Measurements from ENCODE around the gene POLA1.

Gene POLA1

GRCh38 chrX:25007059-25008053 lies 313.6 kb downstream of the POLA1 start:
- Histone ChIP-seq H2AK5ac (ENCODE audit: low read length) (no peak overlapping the region), H3K18ac (ENCODE audit: low read length) (no peak overlapping the region), H3K79me2 (ENCODE audit: control insufficient read depth, insufficient read depth, low read length) (no peaks in the 10 kb centered on the region), H2BK120ac (ENCODE audit: low read depth, low read length) (no peak overlapping the region), H3K9ac (ENCODE audit: low read length) (no peak overlapping the region), H3K4me1 (ENCODE audit: control insufficient read depth, low read depth, low read length) (no peaks in the 10 kb centered on the region), H3K27me3 (ENCODE audit: insufficient read depth, low read length, poor library complexity) (peaks cover 71% of the 10 kb centered on the region), H2BK15ac (replicated peaks; ENCODE audit: low read depth) (no peak overlapping the region), H3K27ac (ENCODE audit: low read depth, low read length) (no peak overlapping the region), H3K23ac (ENCODE audit: low read length) (no peak overlapping the region), H3K4me2 (ENCODE audit: low read length) (no peak overlapping the region), H2BK5ac (ENCODE audit: low read length) (no peak overlapping the region), H4K5ac (ENCODE audit: low read length) (no peak overlapping the region), H3K36me3 (ENCODE audit: control insufficient read depth, insufficient read depth, low read length) (no peaks in the 10 kb centered on the region), H3K56ac (ENCODE audit: low read length) (no peak overlapping the region), H3K4me3 (ENCODE audit: low read length) (no peak overlapping the region), H3K79me1 (ENCODE audit: low read length) (no peaks in the 10 kb centered on the region), H3K4ac (ENCODE audit: low read depth, low read length) (no peak overlapping the region), H4K8ac (ENCODE audit: low read depth, low read length) (no peak overlapping the region)
- peak; percentile 26 for DNase-seq
- no CpG with 5 or more reads among the region's 64 CpGs for WGBS (ENCODE audit: extremely low coverage, insufficient coverage, low lambda C conversion rate)

GRCh38 chrX:25009407-25009806 lies 315.7 kb downstream of the POLA1 start:
- H2BK15ac ChIP-seq (replicated peaks; ENCODE audit: low read depth) = no peak overlapping the region
- H3K4me3 ChIP-seq (ENCODE audit: low read length) = no peak overlapping the region
- DNase-seq = no peak
- H3K9ac ChIP-seq (ENCODE audit: low read length) = no peak overlapping the region
- H2BK120ac ChIP-seq (ENCODE audit: low read depth, low read length) = no peak overlapping the region
- H3K27me3 ChIP-seq (ENCODE audit: insufficient read depth, low read length, poor library complexity) = peaks cover 81% of the 10 kb centered on the region
- no peak overlapping the region for H2AK5ac ChIP-seq (ENCODE audit: low read length)
- no peak overlapping the region for H3K23ac ChIP-seq (ENCODE audit: low read length)
- no peak overlapping the region for H3K4me2 ChIP-seq (ENCODE audit: low read length)
- no peak overlapping the region for H3K27ac ChIP-seq (ENCODE audit: low read depth, low read length)
- H4K8ac ChIP-seq (ENCODE audit: low read depth, low read length) = no peak overlapping the region
- no peaks in the 10 kb centered on the region for H3K79me1 ChIP-seq (ENCODE audit: low read length)
- H3K4ac ChIP-seq (ENCODE audit: low read depth, low read length) = no peak overlapping the region
- H3K36me3 ChIP-seq (ENCODE audit: control insufficient read depth, insufficient read depth, low read length) = no peaks in the 10 kb centered on the region
- no peak overlapping the region for H3K18ac ChIP-seq (ENCODE audit: low read length)
- no peaks in the 10 kb centered on the region for H3K4me1 ChIP-seq (ENCODE audit: control insufficient read depth, low read depth, low read length)
- WGBS (ENCODE audit: extremely low coverage, insufficient coverage, low lambda C conversion rate) = no CpG with 5 or more reads among the region's 7 CpGs
- no peaks in the 10 kb centered on the region for H3K79me2 ChIP-seq (ENCODE audit: control insufficient read depth, insufficient read depth, low read length)
- no peak overlapping the region for H4K5ac ChIP-seq (ENCODE audit: low read length)
- H3K56ac ChIP-seq (ENCODE audit: low read length) = no peak overlapping the region
- H2BK5ac ChIP-seq (ENCODE audit: low read length) = no peak overlapping the region

GRCh38 chrX:25010784-25011588 lies 317.3 kb downstream of the POLA1 start:
- Histone ChIP-seq H3K36me3 (ENCODE audit: control insufficient read depth, insufficient read depth, low read length) (no peaks in the 10 kb centered on the region), H2BK120ac (ENCODE audit: low read depth, low read length) (no peak overlapping the region), H3K4ac (ENCODE audit: low read depth, low read length) (no peak overlapping the region), H3K79me2 (ENCODE audit: control insufficient read depth, insufficient read depth, low read length) (no peaks in the 10 kb centered on the region), H4K5ac (ENCODE audit: low read length) (no peak overlapping the region), H3K23ac (ENCODE audit: low read length) (no peak overlapping the region), H3K4me3 (ENCODE audit: low read length) (no peak overlapping the region), H3K56ac (ENCODE audit: low read length) (no peak overlapping the region), H2BK15ac (replicated peaks; ENCODE audit: low read depth) (no peak overlapping the region), H3K9ac (ENCODE audit: low read length) (no peak overlapping the region), H3K27ac (ENCODE audit: low read depth, low read length) (no peak overlapping the region), H3K27me3 (ENCODE audit: insufficient read depth, low read length, poor library complexity) (peaks cover 74% of the 10 kb centered on the region), H2AK5ac (ENCODE audit: low read length) (no peak overlapping the region), H3K18ac (ENCODE audit: low read length) (no peak overlapping the region), H3K4me2 (ENCODE audit: low read length) (no peak overlapping the region), H2BK5ac (ENCODE audit: low read length) (no peak overlapping the region), H4K8ac (ENCODE audit: low read depth, low read length) (no peak overlapping the region), H3K4me1 (ENCODE audit: control insufficient read depth, low read depth, low read length) (no peaks in the 10 kb centered on the region), H3K79me1 (ENCODE audit: low read length) (no peaks in the 10 kb centered on the region)
- no CpG with 5 or more reads among the region's 33 CpGs for WGBS (ENCODE audit: extremely low coverage, insufficient coverage, low lambda C conversion rate)
- no peak for DNase-seq

- Histone ChIP-seq H3K23ac (ENCODE audit: low read length) (no peak overlapping the region), H3K9ac (ENCODE audit: low read length) (no peak overlapping the region), H3K4me3 (ENCODE audit: low read length) (no peak overlapping the region), H3K27me3 (ENCODE audit: insufficient read depth, low read length, poor library complexity) (peaks cover 70% of the 10 kb centered on the region), H2BK120ac (ENCODE audit: low read depth, low read length) (no peak overlapping the region), H3K79me1 (ENCODE audit: low read length) (no peaks in the 10 kb centered on the region), H3K18ac (ENCODE audit: low read length) (no peak overlapping the region), H4K5ac (ENCODE audit: low read length) (no peak overlapping the region), H4K8ac (ENCODE audit: low read depth, low read length) (no peak overlapping the region), H3K56ac (ENCODE audit: low read length) (no peak overlapping the region), H3K27ac (ENCODE audit: low read depth, low read length) (no peak overlapping the region), H2AK5ac (ENCODE audit: low read length) (no peak overlapping the region), H3K36me3 (ENCODE audit: control insufficient read depth, insufficient read depth, low read length) (no peaks in the 10 kb centered on the region), H3K4me1 (ENCODE audit: control insufficient read depth, low read depth, low read length) (no peaks in the 10 kb centered on the region), H2BK5ac (ENCODE audit: low read length) (no peak overlapping the region), H3K4me2 (ENCODE audit: low read length) (no peak overlapping the region), H3K4ac (ENCODE audit: low read depth, low read length) (no peak overlapping the region), H3K79me2 (ENCODE audit: control insufficient read depth, insufficient read depth, low read length) (no peaks in the 10 kb centered on the region), H2BK15ac (replicated peaks; ENCODE audit: low read depth) (no peak overlapping the region)
- WGBS (ENCODE audit: extremely low coverage, insufficient coverage, low lambda C conversion rate) = no CpG with 5 or more reads among the region's 32 CpGs
- no peak for DNase-seq
Observed at GRCh38 chrX:25011589-25012432, 318.1 kb downstream of the POLA1 start.

- Histone ChIP-seq H3K27me3 (ENCODE audit: insufficient read depth, low read length, poor library complexity) (peaks cover 71% of the 10 kb centered on the region), H2BK15ac (replicated peaks; ENCODE audit: low read depth) (no peak overlapping the region), H3K79me2 (ENCODE audit: control insufficient read depth, insufficient read depth, low read length) (no peaks in the 10 kb centered on the region), H4K5ac (ENCODE audit: low read length) (no peak overlapping the region), H4K8ac (ENCODE audit: low read depth, low read length) (no peak overlapping the region), H3K79me1 (ENCODE audit: low read length) (no peaks in the 10 kb centered on the region), H2AK5ac (ENCODE audit: low read length) (no peak overlapping the region), H3K9ac (ENCODE audit: low read length) (no peak overlapping the region), H3K4ac (ENCODE audit: low read depth, low read length) (no peak overlapping the region), H3K18ac (ENCODE audit: low read length) (no peak overlapping the region), H3K36me3 (ENCODE audit: control insufficient read depth, insufficient read depth, low read length) (no peaks in the 10 kb centered on the region), H2BK5ac (ENCODE audit: low read length) (no peak overlapping the region), H3K56ac (ENCODE audit: low read length) (no peak overlapping the region), H3K27ac (ENCODE audit: low read depth, low read length) (no peak overlapping the region), H3K4me1 (ENCODE audit: control insufficient read depth, low read depth, low read length) (no peaks in the 10 kb centered on the region), H2BK120ac (ENCODE audit: low read depth, low read length) (no peak overlapping the region), H3K4me2 (ENCODE audit: low read length) (no peak overlapping the region), H3K23ac (ENCODE audit: low read length) (no peak overlapping the region), H3K4me3 (ENCODE audit: low read length) (no peak overlapping the region)
- peak; percentile 45 for DNase-seq
- no CpG with 5 or more reads among the region's 19 CpGs for WGBS (ENCODE audit: extremely low coverage, insufficient coverage, low lambda C conversion rate)
Observed at GRCh38 chrX:25012433-25012735, 318.7 kb downstream of the POLA1 start.
